HG02885 (cell line): ENCODE measurements around the gene C11orf71.

Experiments
- ATAC-seq: cut with Tn5 transposase; IDR thresholded peaks from one replicate; pipeline ENCODE4 v1.9.1; 2021; ENCODE audit warnings: mild to moderate bottlenecking; ENCODE audit not compliant: unreplicated experiment, poor library complexity

Gene C11orf71

GRCh38 chr11:114362958-114363357 lies 37.4 kb downstream of the C11orf71 start:
- no peak for ATAC-seq

- no peak for ATAC-seq
These were observed 38.0 kb downstream of the C11orf71 start for GRCh38 chr11:114362326-114362725.

GRCh38 chr11:114359342-114359741 lies 41.0 kb downstream of the C11orf71 start:
- no peak for ATAC-seq

GRCh38 chr11:114358716-114359115 lies 41.6 kb downstream of the C11orf71 start:
- ATAC-seq, result no peak

GRCh38 chr11:114354076-114354475 lies 46.2 kb downstream of the C11orf71 start:
- no peak for ATAC-seq

GRCh38 chr11:114353443-114353842 lies 46.9 kb downstream of the C11orf71 start:
- no peak for ATAC-seq

GRCh38 chr11:114350022-114350421 lies 50.3 kb downstream of the C11orf71 start:
- no peak for ATAC-seq
